ENCODE data around the gene CATSPERZ.
A peak's percentile ranks its signal among the peaks of the same experiment; 100 is the strongest.
"Not testable (repeated sequence)": the region's sequence is repeated elsewhere in the genome, so short reads cannot be mapped to it uniquely, and the experiment has no call there.

Gene CATSPERZ

DNA sequence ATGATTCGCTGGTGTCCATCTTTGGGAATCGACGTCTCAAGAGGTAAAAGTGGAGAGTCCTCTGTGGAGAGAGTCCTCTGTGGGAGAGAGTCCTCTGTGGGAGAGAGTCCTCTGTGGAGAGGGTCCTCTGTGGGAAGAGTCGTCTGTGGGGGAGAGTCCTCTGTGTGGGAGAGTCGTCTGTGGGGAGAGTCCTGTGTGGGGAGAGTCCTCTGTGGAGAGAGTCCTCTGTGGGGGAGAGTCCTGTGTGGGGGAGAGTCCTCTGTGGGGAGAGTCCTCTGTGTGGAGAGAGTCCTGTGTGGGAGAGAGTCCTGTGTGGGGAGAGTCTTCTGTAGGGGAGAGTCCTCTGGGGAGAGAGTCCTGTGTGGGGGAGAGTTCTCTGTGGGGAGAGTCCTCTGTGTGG is 20.9 kb downstream of the CATSPERZ start:
- no peak for DNase-seq

- no peak for DNase-seq
Observed at GRCh38 chr11:64321533-64321932, 21.4 kb downstream of the CATSPERZ start.

DNA sequence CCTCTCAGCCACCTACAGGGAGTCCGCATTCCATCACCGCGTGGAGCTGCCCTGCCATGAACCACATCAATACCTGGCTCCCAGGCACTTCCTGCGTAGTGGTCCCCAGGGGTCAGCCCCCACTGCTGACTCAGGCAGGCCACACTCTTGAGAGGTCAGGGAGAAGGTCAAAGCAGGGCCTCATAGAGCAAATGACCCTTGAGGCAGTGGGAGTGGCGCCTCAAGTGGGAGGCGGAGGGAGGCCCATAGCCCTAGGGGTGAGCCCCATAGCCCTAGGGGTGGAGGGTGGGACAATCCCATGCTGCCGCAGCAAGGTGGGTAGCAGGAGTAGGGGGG is 22.7 kb downstream of the CATSPERZ start:
- DNase-seq, result no peak

DNA sequence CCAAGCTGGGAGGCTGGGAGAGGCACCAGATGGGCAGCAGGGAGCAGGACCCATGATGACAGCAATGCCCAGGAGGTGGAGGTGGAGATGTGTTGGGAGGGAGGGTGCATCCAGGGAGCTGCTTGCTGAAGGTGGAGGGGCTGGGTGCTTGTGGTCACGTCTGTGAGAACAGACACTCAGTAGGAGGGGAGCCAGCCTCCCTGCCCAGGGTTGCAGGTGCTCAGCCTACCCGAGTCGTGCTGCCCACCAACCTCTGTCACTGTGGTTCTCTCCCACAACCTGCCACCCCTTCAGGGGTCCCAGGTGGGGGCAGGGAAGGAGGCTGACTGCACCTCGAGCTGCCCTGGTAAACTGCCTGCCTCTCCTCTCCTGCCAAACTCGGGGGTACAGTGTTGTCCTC is 23.2 kb downstream of the CATSPERZ start:
- DNase-seq, result no peak

DNA sequence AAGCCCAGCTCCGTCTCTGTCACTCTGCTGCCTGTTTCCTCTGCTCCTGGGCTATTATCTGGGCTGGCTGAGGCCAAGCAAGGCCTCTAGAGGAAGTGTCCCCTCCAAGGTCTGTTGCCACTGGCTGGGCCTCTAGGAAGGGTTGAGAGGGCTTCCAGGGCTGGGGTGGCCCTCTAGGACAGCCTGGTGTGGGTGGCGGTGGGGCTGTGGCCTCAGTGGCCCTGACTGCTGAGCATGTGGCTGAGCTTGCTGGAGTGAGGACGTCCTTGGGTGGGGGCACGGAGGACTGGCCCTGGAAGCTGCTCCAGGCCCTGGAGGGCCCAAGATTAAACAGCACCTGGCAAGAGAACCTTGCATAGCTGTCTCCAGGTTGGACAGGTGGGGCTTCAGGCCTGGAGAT is 23.8 kb downstream of the CATSPERZ start:
- DNase-seq, result not testable (repeated sequence)

GRCh38 chr11:64324692-64325469 is 24.7 kb downstream of the CATSPERZ start:
- no peak for DNase-seq

DNA sequence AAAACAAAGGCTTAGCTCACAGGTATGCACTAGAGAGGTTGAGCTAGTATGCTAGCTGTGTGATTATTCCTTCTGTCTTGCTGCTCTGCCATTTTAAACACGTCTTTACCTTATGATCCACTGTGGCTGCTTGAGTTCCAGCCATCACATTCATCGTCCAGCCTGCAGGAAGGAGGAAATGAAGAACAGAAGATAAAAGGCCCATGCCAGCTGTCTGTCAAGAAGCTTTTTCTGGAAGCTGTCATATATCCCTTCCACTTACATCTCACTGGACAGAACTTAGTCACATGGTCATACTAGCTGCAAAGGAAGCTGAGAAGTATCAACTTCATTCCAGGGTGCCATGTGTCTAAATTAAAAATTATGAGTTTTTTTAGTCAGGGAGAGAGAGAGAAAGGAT is 27.2 kb downstream of the CATSPERZ start:
- DNase-seq, result no peak

- no peak for DNase-seq
Observed at GRCh38 chr11:64327993-64328392, 27.8 kb downstream of the CATSPERZ start.

GRCh38 chr11:64330888-64331287 is 30.7 kb downstream of the CATSPERZ start:
- DNase-seq, result no peak

- DNase-seq, result no peak
Observed at GRCh38 chr11:64331569-64332371, 31.6 kb downstream of the CATSPERZ start.

DNA sequence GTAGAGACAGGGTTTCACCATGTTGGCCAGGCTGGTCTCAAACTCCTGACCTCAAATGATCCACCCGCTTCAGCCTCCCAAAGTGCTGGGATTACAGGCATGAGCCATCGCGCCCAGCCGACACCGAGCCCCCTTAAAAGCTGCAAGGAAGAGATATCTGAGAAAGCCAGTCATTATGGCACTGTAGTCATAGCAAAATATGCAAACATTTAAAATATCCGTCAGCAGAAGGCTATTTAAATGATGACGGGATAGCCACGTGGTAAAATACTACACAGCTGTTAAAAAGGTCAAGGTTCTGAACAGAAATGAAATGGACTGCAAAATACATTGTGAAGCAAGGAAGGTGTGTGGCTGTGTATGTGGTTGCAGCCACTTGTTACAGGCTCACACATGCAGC is 33.4 kb downstream of the CATSPERZ start:
- no peak for DNase-seq

- no peak for DNase-seq
Observed at GRCh38 chr11:64334764-64335735, 34.9 kb downstream of the CATSPERZ start.

GRCh38 chr11:64337538-64338249 is 37.5 kb downstream of the CATSPERZ start:
- no peak for DNase-seq

DNA sequence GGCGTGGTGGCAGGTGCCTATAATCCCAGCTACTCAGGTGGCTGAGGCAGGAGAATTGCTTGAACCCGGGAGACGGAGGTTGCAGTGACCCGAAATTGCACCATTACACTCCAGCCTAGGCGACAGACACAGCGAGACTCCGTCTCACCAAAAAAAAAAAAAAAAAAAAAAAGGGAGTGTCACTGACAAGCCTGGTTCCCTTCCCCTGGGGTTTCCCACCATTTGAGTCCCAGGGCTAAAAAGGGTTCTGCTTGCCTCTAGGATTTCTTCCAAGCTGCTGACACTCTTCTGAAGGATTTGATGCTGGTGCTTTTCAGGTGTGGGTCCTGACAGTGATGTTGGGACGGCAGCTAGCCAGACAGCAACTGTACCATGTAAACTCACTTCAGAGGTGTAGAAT is 38.6 kb downstream of the CATSPERZ start:
- DNase-seq, result no peak

DNA sequence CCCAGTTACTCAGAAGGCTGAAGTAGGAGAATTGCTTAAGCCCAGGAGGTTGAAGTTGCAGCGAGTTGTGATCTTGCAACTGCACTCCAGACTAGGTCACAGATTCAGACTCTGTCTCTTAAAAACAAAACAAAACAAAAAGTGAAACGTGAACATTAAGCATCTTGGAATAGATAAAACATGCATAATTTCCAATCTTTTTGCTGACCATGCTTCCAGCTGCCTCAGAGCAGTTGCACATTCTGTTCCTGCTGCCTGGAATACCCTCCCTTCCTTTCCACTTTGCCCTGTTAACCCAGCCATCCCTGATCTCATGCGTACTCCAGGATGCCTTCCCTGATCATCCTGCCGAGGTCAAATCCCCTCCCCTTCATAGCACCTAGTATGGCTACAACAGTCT is 39.1 kb downstream of the CATSPERZ start:
- DNase-seq, result no peak

- no peak for DNase-seq
Observed at GRCh38 chr11:64339754-64340408, 39.7 kb downstream of the CATSPERZ start, which contains the start of gene CCDC88B. Gene CCDC88B (plus strand): TSS chr11:64340204. CDS start chr11:64340267, 63 bp downstream.

- DNase-seq, result no peak
Observed at GRCh38 chr11:64340671-64341335, 40.6 kb downstream of the CATSPERZ start.

DNA sequence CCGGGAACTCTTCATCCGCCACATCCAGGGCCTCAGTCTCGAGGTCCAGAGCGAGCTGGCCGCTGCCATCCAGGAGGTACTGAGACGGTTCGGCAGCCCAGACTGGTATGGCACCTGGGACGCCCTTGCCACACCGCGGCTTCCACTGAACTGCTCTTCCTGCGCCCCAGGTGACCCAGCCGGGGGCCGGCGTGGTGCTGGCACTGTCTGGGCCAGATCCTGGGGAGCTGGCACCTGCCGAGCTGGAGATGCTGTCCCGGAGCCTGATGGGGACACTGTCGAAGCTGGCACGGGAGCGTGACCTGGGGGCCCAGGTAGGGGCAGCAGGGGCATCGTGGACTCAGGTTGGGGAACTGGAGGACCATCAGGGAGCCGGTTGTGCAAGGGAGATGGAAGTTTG is 41.3 kb downstream of the CATSPERZ start:
- DNase-seq, result no peak

DNA sequence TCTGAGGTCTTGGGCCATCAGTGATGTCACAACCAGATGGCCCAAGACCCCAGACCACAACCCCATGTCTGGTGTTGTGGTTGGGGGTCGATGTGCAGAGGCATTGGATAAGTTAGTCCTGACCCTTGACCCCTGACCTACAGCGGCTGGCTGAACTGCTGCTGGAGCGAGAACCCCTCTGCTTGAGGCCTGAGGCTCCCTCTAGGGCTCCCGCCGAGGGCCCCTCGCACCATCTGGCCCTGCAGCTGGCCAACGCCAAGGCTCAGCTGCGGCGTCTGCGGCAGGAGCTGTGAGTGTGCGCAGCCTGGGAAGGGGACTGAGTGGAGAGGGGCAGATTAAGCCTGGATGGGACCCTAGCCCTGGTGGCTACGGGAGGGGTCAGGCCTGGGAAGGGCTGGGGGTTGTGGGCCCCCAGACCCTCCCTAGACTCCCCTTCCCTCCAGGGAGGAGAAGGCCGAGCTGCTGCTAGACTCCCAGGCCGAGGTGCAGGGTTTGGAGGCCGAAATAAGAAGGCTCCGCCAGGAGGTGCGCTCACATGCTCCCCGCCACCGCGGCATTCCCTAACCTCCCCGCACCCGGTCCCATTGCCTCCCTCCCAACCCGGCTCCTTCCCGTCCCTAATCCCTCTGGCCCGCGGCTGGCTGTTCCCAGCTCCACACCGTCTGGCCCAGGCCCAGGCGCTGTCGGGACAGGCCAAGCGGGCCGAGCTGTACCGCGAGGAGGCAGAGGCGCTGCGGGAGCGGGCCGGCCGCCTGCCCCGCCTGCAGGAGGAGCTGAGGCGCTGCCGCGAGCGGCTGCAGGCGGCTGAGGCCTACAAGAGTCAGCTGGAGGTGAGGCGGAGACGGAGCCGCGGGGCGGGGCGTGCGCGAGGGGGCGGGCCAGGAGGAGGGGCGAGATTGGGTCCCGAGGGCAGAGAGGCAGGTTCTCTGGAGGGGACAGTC is 42.0 kb downstream of the CATSPERZ start:
- DNase-seq, result peak; percentile 76
